GM10266 (cell line): ENCODE data around the gene C11orf58.

Experiments used
- DNase-seq: peaks from one replicate; pipeline ENCODE4 v3.0.0; 2012; ENCODE audit errors: extremely low spot score
- TF ChIP-seq, protein P1 (sequence below): IDR thresholded peaks from 2 replicates; pipeline ENCODE4 v1.5.1; 2012; ENCODE audit warnings: mild to moderate bottlenecking, low read depth; ENCODE audit not compliant: control insufficient read depth, insufficient read depth; ENCODE audit errors: missing control alignments

C11orf58 gene

DNA sequence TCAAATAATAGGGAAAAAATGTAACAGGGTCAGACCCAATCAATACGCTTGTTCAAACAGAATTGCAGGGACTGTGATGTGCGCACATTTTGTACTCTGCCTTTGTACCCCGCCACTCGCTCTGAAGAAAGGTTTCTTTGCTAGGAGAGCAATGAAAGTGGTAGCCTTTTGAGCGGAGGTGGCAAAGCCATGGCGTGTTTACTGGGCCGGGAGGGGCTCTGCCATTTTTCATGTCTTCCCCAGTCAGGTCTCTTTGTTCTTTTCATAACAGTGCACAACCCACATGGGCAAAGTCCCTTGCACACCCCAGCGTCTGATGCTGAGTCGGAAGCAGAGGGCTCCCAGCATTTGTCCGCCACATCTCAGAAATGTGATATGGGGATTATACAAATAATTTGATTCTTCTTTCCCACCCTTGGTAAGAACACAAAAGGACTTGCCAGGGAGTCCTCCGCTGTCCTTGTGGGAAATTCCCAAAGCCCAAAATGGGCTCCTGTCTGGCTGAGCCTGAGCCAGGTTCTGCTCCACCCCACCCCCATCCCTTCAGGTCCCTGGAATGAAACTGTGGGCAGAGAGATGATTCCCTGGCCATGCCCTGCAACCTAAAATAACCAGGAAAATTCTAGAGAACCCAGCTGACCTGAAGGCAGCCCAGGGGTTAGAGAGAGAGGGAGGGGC lies 36.6 kb downstream of the C11orf58 start:
- TF ChIP-seq, protein P1, sequence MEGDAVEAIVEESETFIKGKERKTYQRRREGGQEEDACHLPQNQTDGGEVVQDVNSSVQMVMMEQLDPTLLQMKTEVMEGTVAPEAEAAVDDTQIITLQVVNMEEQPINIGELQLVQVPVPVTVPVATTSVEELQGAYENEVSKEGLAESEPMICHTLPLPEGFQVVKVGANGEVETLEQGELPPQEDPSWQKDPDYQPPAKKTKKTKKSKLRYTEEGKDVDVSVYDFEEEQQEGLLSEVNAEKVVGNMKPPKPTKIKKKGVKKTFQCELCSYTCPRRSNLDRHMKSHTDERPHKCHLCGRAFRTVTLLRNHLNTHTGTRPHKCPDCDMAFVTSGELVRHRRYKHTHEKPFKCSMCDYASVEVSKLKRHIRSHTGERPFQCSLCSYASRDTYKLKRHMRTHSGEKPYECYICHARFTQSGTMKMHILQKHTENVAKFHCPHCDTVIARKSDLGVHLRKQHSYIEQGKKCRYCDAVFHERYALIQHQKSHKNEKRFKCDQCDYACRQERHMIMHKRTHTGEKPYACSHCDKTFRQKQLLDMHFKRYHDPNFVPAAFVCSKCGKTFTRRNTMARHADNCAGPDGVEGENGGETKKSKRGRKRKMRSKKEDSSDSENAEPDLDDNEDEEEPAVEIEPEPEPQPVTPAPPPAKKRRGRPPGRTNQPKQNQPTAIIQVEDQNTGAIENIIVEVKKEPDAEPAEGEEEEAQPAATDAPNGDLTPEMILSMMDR, result no peak

DNA sequence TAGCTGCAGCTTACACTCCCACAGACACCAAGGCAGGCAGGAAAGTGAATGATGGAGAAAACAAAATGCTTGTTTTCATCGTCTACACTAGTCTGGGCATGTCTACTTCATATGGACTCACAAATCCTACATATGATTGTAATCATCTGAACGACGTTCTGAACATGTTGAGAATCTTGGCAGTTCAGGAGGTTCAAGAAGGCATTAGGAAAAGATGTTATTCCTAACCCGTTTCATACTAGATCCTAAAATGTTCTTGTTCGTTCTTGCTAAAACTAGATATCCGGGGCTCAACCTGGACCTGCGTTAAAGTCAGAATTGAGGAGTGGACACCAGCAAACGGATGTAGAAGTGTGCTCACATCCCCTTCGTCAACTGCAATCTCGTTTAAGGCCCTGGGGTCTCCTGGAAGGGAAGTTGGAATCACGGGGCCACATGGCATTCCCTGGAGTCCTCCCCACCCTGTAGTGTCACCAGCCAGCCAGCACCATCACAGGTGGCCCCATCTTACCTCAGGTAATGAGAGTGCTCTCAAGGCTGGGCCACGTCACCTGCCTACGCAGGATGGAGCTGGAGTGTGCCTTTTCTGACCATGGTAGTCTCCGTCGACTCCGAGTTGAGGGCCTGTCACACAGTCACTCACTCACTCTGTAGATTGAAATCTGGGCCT lies 37.3 kb downstream of the C11orf58 start:
- no peak for DNase-seq
- TF ChIP-seq, protein P1, result no peak

More for the DNA sequence above, 36.6 kb downstream of the C11orf58 start:
- no peak for DNase-seq

DNA sequence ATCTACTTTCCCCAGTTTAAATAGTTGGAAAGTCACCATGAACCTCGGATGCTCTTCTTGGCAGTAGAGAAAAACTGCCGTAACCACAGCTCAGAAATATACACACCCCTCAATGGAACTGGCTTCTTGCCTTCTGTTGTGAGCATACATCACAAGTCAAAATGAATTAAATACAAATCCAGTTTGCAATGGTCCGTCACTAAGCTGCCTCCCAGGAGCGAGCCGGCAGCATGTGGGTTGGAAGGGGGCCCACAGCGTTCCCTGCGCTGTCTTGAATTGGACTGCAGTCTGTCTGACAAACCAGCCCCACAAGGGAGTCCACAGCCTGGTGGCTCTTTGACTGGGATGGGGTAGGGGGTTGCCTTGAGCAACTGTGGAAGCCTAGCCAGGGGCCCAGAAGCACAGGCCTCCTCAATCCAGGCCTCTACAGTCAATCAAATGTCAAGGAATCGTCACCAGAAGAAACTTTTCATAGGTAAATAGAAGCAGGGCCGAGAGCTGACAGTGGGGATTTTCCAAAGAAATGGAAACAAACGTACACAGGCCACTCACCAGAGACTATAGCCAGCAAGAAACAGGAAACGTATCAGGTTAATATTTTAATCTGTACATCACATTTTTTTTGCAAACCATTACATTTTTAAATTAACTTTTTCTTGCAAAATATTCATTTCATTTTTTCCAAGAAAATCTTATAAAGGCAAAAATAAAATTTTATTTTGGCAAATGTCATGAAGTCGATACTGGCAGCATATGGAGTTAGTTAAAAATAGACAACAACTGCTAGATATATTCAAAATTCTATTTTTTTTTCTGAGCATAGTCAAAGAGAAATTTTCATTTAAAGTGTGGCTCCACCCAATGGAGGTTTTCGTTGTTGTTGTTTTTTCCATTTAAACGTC lies 38.5 kb downstream of the C11orf58 start:
- no peak for DNase-seq
- TF ChIP-seq, protein P1, result no peak

DNA sequence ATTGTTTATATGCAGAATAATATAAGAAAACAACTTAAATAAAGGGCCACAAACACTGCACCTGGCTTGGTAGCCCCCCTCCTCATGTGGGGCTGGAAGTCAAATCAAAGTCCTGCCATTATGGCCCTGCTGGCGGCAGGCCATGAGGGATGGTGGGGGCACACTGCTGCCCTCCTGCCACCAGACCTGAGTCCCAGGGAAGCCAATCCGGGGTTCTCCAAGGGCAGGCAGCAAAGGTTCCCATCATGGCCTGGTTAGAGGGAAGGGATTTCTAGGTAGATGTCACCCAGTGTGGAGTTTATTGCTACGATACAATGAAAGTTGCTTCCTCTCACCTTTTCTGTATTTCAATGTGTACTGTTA lies 39.1 kb downstream of the C11orf58 start:
- no peak for DNase-seq
- TF ChIP-seq, protein P1, result no peak

DNA sequence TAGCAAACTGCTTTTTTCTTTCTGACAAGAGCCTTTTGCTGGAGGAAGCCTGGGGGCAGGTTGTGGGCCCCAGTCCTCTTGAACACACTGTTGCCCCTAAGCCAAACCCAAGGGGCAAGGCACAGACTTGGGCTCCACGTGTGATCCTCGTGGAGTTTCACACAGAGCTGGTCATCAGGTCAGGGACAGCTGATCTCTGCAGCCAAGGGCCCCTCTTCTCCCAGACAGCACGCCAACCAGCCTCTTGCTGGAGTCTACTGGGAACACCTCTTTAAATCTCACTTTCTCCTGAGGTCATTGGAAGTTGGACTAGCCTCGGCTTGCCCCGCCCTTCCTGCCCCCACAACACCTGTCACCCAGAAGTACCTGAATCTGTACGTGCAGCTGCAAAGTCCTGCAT lies 39.8 kb downstream of the C11orf58 start:
- TF ChIP-seq, protein P1, result no peak
- DNase-seq, result no peak

DNA sequence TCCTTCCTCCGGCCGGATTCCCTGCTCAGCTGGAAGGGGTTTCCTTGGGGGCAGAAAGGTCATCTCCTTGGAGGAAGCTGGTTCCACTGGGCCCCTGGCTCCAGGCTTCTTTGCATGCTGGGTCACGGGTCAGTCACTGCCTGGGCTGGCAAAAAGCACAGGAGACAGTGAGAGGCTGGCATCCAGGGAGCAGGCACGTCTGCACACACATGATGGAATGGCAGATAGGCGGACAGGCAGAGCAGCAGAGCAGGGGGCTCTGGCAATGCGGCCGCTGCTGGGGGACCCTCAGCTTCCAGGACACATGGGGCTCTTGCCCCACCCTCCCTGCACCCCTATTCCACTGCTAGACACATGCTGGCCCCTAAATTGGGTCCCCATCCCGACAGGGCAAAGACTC lies 40.4 kb downstream of the C11orf58 start:
- no peak for DNase-seq
- TF ChIP-seq, protein P1, result no peak
